GM23248 (cell line): ENCODE data around the gene COL8A1. TPM values are rescaled to one million over a fixed set of nuclear protein-coding genes. Genes with fewer than 3 reads are reported as not detected.

Experiments
- DNase-seq: peaks from one replicate; pipeline ENCODE4 v3.0.0-alpha.2; 2015
- H2AFZ ChIP-seq: fragments of 200-600 bp; sonication (generic); 2 replicates; pipeline ENCODE4 v1.6.1; 2016; ENCODE audit warnings: antibody characterized with exemption
- H3F3A ChIP-seq: fragments of 200-600 bp; sonication (generic); 2 replicates; pipeline ENCODE4 v1.6.1; 2016; ENCODE audit warnings: mild to moderate bottlenecking, antibody characterized with exemption, mixed run types; ENCODE audit not compliant: insufficient read depth
- H3K27ac ChIP-seq: fragments of 200-600 bp; sonication (generic); 2 replicates; pipeline ENCODE4 v1.5.1; 2016; ENCODE audit warnings: mild to moderate bottlenecking
- H3K27me3 ChIP-seq: fragments of 200-600 bp; sonication (generic); replicated peaks from 2 replicates; pipeline ENCODE4 v1.6.1; 2016; ENCODE audit warnings: mild to moderate bottlenecking; ENCODE audit not compliant: insufficient read depth
- H3K36me3 ChIP-seq: fragments of 200-600 bp; sonication (generic); 2 replicates; pipeline ENCODE4 v1.6.1; 2016; ENCODE audit warnings: low read depth, mild to moderate bottlenecking
- H3K4me1 ChIP-seq: fragments of 200-600 bp; sonication (generic); 2 replicates; pipeline ENCODE4 v1.6.1; 2016; ENCODE audit warnings: mild to moderate bottlenecking; ENCODE audit not compliant: insufficient read depth
- H3K4me2 ChIP-seq: fragments of 200-600 bp; sonication (generic); one replicate; pipeline ENCODE4 v1.6.1; 2016; ENCODE audit warnings: mild to moderate bottlenecking; ENCODE audit not compliant: unreplicated experiment
- H3K4me3 ChIP-seq: fragments of 200-600 bp; sonication (generic); 2 replicates; pipeline ENCODE4 v1.5.1; 2016; ENCODE audit warnings: mild to moderate bottlenecking
- H3K79me2 ChIP-seq: fragments of 200-600 bp; sonication (generic); 2 replicates; pipeline ENCODE4 v1.6.1; 2016; ENCODE audit warnings: mild to moderate bottlenecking; ENCODE audit not compliant: insufficient read depth
- H3K9ac ChIP-seq: fragments of 200-600 bp; sonication (generic); 2 replicates; pipeline ENCODE4 v1.6.1; 2016; ENCODE audit warnings: mild to moderate bottlenecking
- H3K9me2 ChIP-seq: fragments of 200-600 bp; sonication (generic); 2 replicates; pipeline ENCODE4 v1.6.1; 2016; ENCODE audit warnings: mixed run types, mild to moderate bottlenecking, moderate library complexity; ENCODE audit not compliant: insufficient read depth
- H3K9me3 ChIP-seq: fragments of 200-600 bp; sonication (generic); one replicate; pipeline ENCODE4 v1.6.1; 2017; ENCODE audit warnings: low read depth
- H4K20me1 ChIP-seq: fragments of 200-600 bp; sonication (generic); 2 replicates; pipeline ENCODE4 v1.6.0; 2016; ENCODE audit not compliant: insufficient read depth
- EZH2 ChIP-seq: fragments of 200-600 bp; sonication (generic); IDR thresholded peaks from 2 replicates; pipeline ENCODE4 v1.6.1; 2018; ENCODE audit warnings: antibody characterized with exemption, mild to moderate bottlenecking; ENCODE audit not compliant: insufficient read depth, poor library complexity, severe bottlenecking
- EZH2phosphoT487 ChIP-seq: fragments of 200-600 bp; sonication (generic); IDR thresholded peaks from 2 replicates; pipeline ENCODE4 v1.6.1; 2018; ENCODE audit warnings: antibody characterized with exemption, moderate library complexity, mild to moderate bottlenecking, low read depth; ENCODE audit not compliant: insufficient read depth
- WGBS, 2 experiments: methylation state at CpG; one replicate each; pipeline ENCODE4 v1.1.6; 2015 to 2017; ENCODE audit warnings: low lambda C conversion rate in 2 of 2, low coverage in 1 of 2; ENCODE audit errors: missing lambda C conversion rate in 2 of 2; 5-methylcytosine and 5-hydroxymethylcytosine counted together
- in situ Hi-C: fragments of 300-500 bp; cut with MboI; formaldehyde crosslinking; loops from 2 replicates; pipeline ENCODE4 v1.15.0; 2020
- polyA plus RNA-seq: library from polyadenylated mRNA; unstranded; fragments of >200 nt; fragmentation: Nextera tagmentation; extraction: Ambion mirVana; gene quantifications from 2 replicates; pipeline ENCODE4 v1.2.1, GENCODE V29; 2016
- total RNA-seq: library from RNA; depleted of rRNA; stranded (reverse); fragments of >200 nt; shearing (Covaris generic); gene quantifications from 2 replicates; pipeline ENCODE4 v1.2.3, GENCODE V29; 2014

COL8A1 gene
- total and polyA plus RNA-seq, 2 experiments from 2014 or later, result 164 to 189 TPM

DNA sequence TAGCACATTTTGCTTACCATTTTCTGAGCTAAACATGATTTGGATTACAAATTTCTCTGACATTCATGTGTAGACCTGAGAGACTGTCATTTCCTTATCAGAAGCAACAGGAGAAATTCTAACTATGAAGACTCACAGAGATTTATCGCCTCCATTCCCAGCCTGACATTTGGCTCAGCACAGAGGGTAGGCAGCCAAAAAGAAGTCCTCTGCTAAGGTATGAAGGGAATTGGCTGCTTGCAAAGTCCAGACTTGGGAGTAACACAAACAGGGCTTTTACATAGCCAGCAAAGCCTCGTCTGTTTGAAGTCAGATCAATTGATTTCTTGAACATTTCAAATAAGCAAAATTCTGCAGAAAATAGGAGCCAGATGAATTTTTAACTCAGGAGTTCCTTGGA is 122.2 kb downstream of the COL8A1 start:
- WGBS, 2 experiments, result 72 to 77% methylated on average over 2 of the region's 2 CpGs

DNA sequence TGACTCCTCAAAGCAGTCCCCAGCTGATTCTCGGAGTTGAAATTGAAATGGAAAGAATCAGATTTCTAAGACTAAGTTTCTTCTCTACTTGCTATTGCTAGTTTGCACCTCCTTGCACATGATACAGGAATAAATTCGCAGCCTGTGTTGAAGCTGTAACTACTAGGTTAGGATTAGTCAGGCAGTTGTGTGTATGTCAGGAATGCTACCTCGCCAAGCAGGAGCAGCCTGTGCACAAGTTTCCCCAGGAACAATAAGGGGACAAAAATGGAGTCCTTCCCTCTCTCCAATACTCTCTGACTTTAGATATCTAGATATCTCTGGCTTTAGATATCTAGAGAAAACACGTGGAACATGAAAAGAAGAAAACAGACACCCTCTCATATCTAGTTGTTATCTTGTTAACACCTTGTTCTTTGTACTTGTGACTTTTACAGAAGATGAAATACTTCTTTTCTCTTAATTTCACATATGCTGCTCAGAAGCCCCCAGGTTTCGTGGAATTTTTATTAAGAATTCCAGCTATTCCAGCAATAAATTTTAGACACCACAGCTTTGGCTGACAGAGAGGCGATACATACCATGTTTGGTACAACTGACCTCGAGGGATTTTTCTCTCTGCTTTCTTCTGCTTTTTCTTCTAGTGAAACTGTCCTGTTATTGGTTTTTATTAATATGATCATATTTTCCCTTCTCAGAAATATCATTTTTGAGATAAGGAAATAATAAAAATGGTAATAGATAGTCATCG is 123.2 kb downstream of the COL8A1 start:
- Histone ChIP-seq H2AFZ (no peak overlapping the region), H3K4me2 (no peak overlapping the region), H4K20me1 (no peaks in the 10 kb centered on the region), H3K9ac (no peak overlapping the region), H3K4me3 (no peak overlapping the region), H3K27me3 (no peaks in the 10 kb centered on the region), H3F3A (peaks cover 3% of the 10 kb centered on the region), H3K9me2 (no peaks in the 10 kb centered on the region), H3K4me1 (peaks cover 23% of the 10 kb centered on the region), H3K36me3 (no peaks in the 10 kb centered on the region; the same call in 1 of the 2 replicates), H3K9me3 (no peaks in the 10 kb centered on the region), H3K79me2 (no peaks in the 10 kb centered on the region), H3K27ac (no peak overlapping the region)
- WGBS, 2 experiments, result 88% methylated on average over 8 of the region's 8 CpGs
- TF ChIP-seq EZH2phosphoT487, result no peak
- in situ Hi-C loops, result loop anchor here (25.0 kb wide), 2 partner anchors 724 to 1149 kb away; no protein-coding TSS in a partner anchor
- no peak for DNase-seq

More for the DNA sequence above, 122.2 kb downstream of the COL8A1 start:
- Histone ChIP-seq H3K9me3 (no peaks in the 10 kb centered on the region), H2AFZ (no peak overlapping the region), H3F3A (peaks cover 3% of the 10 kb centered on the region), H3K27me3 (no peaks in the 10 kb centered on the region), H3K4me1 (peaks cover 16% of the 10 kb centered on the region), H4K20me1 (no peaks in the 10 kb centered on the region), H3K9me2 (no peaks in the 10 kb centered on the region), H3K36me3 (no peaks in the 10 kb centered on the region; the same call in 1 of the 2 replicates), H3K4me3 (no peak overlapping the region), H3K79me2 (no peaks in the 10 kb centered on the region), H3K4me2 (no peak overlapping the region), H3K27ac (no peak overlapping the region), H3K9ac (no peak overlapping the region)
- no peak for DNase-seq
- in situ Hi-C loops, result loop anchor here (25.0 kb wide), 2 partner anchors 723 to 1148 kb away; no protein-coding TSS in a partner anchor
- TF ChIP-seq EZH2 (no peak), EZH2phosphoT487 (no peak)

DNA sequence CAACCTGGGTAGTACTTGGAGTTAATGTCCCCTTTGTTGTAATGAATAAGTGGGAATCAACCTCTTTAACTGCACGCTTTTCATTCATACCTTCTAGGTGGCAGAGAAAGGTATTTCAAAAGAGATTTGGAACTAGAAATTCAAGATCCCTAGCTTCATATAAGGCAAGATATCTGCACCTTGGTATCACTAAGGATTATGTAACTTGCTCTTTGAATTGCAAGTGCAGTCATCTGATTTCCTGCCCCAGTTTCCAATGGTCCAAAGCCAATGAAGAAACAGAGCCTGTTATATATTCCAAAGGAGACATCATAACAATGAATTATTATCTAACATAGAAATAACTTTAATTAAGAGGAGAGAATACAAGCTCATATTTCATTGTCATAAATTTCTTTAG is 124.5 kb downstream of the COL8A1 start:
- Histone ChIP-seq H3K4me3 (no peak overlapping the region), H3K4me1 (peaks cover 32% of the 10 kb centered on the region), H3K9me2 (no peaks in the 10 kb centered on the region), H3K27ac (no peak overlapping the region), H2AFZ (no peak overlapping the region), H3K9me3 (no peaks in the 10 kb centered on the region), H3K27me3 (no peaks in the 10 kb centered on the region), H4K20me1 (no peaks in the 10 kb centered on the region), H3K79me2 (no peaks in the 10 kb centered on the region), H3K4me2 (no peak overlapping the region), H3K9ac (no peak overlapping the region), H3K36me3 (no peaks in the 10 kb centered on the region; the same call in 1 of the 2 replicates), H3F3A (peaks cover 8% of the 10 kb centered on the region)
- in situ Hi-C loops, result loop anchor here (25.0 kb wide), 2 partner anchors 726 to 1151 kb away; no protein-coding TSS in a partner anchor
- DNase-seq, result no peak
- 95 to 100% methylated on average over 1 of the region's 1 CpG for WGBS, 2 experiments
- TF ChIP-seq EZH2 (no peak), EZH2phosphoT487 (no peak)

DNA sequence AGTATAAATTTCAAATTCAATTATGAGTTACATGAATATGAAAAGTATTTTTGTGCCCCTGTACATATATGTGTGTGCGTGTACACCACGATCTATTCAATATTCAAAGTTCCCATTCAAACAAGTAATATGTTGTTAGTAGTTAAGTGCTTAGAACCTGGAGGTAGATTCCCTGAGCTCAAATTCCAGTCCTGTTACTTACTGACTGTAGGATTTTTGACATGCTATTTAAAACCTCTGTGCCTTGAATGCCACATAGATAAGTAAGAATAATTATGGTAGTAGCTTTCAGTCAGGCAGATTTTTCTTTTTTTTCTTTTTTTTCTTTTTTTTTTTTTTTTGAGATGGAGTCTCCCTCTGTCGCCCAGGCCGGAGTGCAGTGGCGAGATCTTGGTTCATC is 126.0 kb downstream of the COL8A1 start:
- TF ChIP-seq EZH2 (no peak), EZH2phosphoT487 (no peak)
- Histone ChIP-seq H3K36me3 (no peaks in the 10 kb centered on the region), H3K4me3 (no peak overlapping the region), H3F3A (peaks cover 10% of the 10 kb centered on the region), H3K9me2 (no peaks in the 10 kb centered on the region), H2AFZ (no peak overlapping the region), H3K79me2 (no peaks in the 10 kb centered on the region), H3K9me3 (no peaks in the 10 kb centered on the region), H3K4me1 (peaks cover 34% of the 10 kb centered on the region), H3K27me3 (no peaks in the 10 kb centered on the region), H4K20me1 (no peaks in the 10 kb centered on the region), H3K27ac (no peak overlapping the region), H3K4me2 (no peak overlapping the region), H3K9ac (no peak overlapping the region)
- in situ Hi-C loops, result loop anchor here (25.0 kb wide), 2 partner anchors 727 to 1152 kb away; no protein-coding TSS in a partner anchor
- 97 to 99% methylated on average over 5 of the region's 5 CpGs for whole genome bisulfite sequencing, 2 experiments
- no peak for DNase-seq
